GM12878 (cell line): ENCODE results near the gene TSSK2.
"Not testable (repeated sequence)": the region's sequence is repeated elsewhere in the genome, so short reads cannot be mapped to it uniquely, and the experiment has no call there.

Source experiments
- ATF2 ChIP-seq: IDR thresholded peaks from 2 replicates; pipeline ENCODE4 v1.6.1; 2012; ENCODE audit warnings: low read length, inconsistent platforms
- EP300 ChIP-seq, 2 experiments: fragments of 150-350 bp in 1 of 2; IDR thresholded peaks; 2 replicates each; pipeline ENCODE4 v1.6.1; 2011 to 2012; ENCODE audit warnings: low read depth in 2 of 2, low read length in 2 of 2, borderline replicate concordance in 1 of 2, improper control_type of control experiment in 1 of 2, inconsistent platforms in 1 of 2; ENCODE audit not compliant: control insufficient read depth in 1 of 2
- NFXL1 ChIP-seq: fragments of 450-650 bp; IDR thresholded peaks from 2 replicates; pipeline ENCODE4 v1.6.1; 2017; ENCODE audit warnings: antibody characterized with exemption, mild to moderate bottlenecking, borderline replicate concordance
- NR2C2 ChIP-seq: IDR thresholded peaks from 2 replicates; pipeline ENCODE4 v1.6.1; 2011; ENCODE audit warnings: borderline replicate concordance, low read depth; ENCODE audit not compliant: control insufficient read depth, insufficient read length
- PAX5 ChIP-seq: IDR thresholded peaks from 2 replicates; pipeline ENCODE4 v1.6.1; 2011; ENCODE audit warnings: low read depth, low read length, borderline replicate concordance

- TF ChIP-seq NFXL1; EP300 (IDR thresholded peaks at IDR 0.05; ENCODE audit: borderline replicate concordance in 1 of 2, control insufficient read depth in 1 of 2, low read depth in 2 of 2, low read length in 2 of 2); ATF2; PAX5; NR2C2: not testable (repeated sequence)
Observed at GRCh38 chr22:19084126-19084525, 47.0 kb upstream of the TSSK2 start.
